GM23338 (cell line): ENCODE measurements around the gene ESR1. TPM values are rescaled to one million over a fixed set of nuclear protein-coding genes. Genes with fewer than 3 reads are reported as not detected.

ENCODE experiments used
- CREB1 ChIP-seq: fragments of 250-450 bp; sonication (Bioruptor Pico); IDR thresholded peaks from 2 replicates; pipeline ENCODE4 v1.5.0; 2020; ENCODE audit warnings: low read depth, mild to moderate bottlenecking, moderate library complexity
- EZH2 ChIP-seq: fragments of 200-600 bp; sonication (generic); IDR thresholded peaks from one replicate; pipeline ENCODE4 v1.8.0; 2017; ENCODE audit warnings: antibody characterized with exemption, mild to moderate bottlenecking, low read depth; ENCODE audit not compliant: unreplicated experiment
- EZH2phosphoT487 ChIP-seq: fragments of 200-600 bp; sonication (generic); IDR thresholded peaks from one replicate; pipeline ENCODE4 v1.8.1; 2018; ENCODE audit warnings: antibody characterized with exemption; ENCODE audit not compliant: unreplicated experiment
- JUNB ChIP-seq: IDR thresholded peaks from one replicate; pipeline ENCODE4 v1.6.1; 2016; ENCODE audit warnings: antibody characterized with exemption; ENCODE audit not compliant: unreplicated experiment
- ZNF114 ChIP-seq: fragments of 250-450 bp; sonication (Bioruptor Pico); IDR thresholded peaks from 2 replicates; pipeline ENCODE4 v1.5.0; 2020; ENCODE audit warnings: mild to moderate bottlenecking, moderate library complexity
- ZNF331 ChIP-seq: fragments of 250-450 bp; sonication (Bioruptor Pico); IDR thresholded peaks from 2 replicates; pipeline ENCODE4 v1.5.0; 2020; ENCODE audit warnings: low read depth, mild to moderate bottlenecking, moderate library complexity
- polyA plus RNA-seq: library from polyadenylated mRNA; unstranded; fragments of >200 nt; fragmentation: Nextera tagmentation; extraction: Ambion mirVana; gene quantifications from 2 replicates; pipeline ENCODE4 v1.2.1, GENCODE V29; 2016
- total RNA-seq: library from RNA; depleted of rRNA; stranded (reverse); fragments of >200 nt; shearing (Covaris generic); gene quantifications from 2 replicates; pipeline ENCODE4 v1.2.3, GENCODE V29; 2014
- TF ChIP-seq, protein P1 (sequence below): fragments of 250-450 bp; sonication (Bioruptor Pico); IDR thresholded peaks from 2 replicates; pipeline ENCODE4 v1.5.0; 2020; ENCODE audit warnings: mild to moderate bottlenecking, moderate library complexity
- TF ChIP-seq, protein P2 (sequence below): IDR thresholded peaks from one replicate; pipeline ENCODE4 v1.6.1; 2018; ENCODE audit warnings: antibody characterized with exemption; ENCODE audit not compliant: unreplicated experiment
- TF ChIP-seq, protein P3 (sequence below): IDR thresholded peaks from 2 replicates; pipeline ENCODE4 v1.6.1; 2016; ENCODE audit warnings: antibody characterized with exemption

The ESR1 gene
- total and polyA plus RNA-seq, 2 experiments from 2014 or later: 0.94 TPM; not detected in 1

DNA sequence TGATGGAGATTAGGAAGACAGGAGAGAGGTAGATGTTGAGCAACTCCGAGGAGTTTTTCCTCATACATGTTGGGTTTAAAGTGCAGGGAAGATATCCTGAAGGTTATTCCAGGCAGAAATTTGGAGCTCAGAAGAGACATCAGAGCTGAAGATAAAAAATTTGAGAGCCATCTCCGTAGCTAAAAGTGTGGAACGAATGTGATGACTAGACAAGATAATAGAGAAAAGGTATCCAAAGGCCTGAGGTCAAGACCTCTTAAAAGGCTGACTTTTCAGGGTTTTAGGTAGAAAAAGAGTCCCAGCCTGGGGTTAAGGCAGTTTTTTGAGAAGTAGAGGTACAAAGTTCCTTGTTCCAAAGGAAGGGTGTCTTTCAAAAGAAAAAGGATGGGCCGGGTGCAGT is 214.8 kb downstream of the ESR1 start (continued):
- TF ChIP-seq, protein P1, sequence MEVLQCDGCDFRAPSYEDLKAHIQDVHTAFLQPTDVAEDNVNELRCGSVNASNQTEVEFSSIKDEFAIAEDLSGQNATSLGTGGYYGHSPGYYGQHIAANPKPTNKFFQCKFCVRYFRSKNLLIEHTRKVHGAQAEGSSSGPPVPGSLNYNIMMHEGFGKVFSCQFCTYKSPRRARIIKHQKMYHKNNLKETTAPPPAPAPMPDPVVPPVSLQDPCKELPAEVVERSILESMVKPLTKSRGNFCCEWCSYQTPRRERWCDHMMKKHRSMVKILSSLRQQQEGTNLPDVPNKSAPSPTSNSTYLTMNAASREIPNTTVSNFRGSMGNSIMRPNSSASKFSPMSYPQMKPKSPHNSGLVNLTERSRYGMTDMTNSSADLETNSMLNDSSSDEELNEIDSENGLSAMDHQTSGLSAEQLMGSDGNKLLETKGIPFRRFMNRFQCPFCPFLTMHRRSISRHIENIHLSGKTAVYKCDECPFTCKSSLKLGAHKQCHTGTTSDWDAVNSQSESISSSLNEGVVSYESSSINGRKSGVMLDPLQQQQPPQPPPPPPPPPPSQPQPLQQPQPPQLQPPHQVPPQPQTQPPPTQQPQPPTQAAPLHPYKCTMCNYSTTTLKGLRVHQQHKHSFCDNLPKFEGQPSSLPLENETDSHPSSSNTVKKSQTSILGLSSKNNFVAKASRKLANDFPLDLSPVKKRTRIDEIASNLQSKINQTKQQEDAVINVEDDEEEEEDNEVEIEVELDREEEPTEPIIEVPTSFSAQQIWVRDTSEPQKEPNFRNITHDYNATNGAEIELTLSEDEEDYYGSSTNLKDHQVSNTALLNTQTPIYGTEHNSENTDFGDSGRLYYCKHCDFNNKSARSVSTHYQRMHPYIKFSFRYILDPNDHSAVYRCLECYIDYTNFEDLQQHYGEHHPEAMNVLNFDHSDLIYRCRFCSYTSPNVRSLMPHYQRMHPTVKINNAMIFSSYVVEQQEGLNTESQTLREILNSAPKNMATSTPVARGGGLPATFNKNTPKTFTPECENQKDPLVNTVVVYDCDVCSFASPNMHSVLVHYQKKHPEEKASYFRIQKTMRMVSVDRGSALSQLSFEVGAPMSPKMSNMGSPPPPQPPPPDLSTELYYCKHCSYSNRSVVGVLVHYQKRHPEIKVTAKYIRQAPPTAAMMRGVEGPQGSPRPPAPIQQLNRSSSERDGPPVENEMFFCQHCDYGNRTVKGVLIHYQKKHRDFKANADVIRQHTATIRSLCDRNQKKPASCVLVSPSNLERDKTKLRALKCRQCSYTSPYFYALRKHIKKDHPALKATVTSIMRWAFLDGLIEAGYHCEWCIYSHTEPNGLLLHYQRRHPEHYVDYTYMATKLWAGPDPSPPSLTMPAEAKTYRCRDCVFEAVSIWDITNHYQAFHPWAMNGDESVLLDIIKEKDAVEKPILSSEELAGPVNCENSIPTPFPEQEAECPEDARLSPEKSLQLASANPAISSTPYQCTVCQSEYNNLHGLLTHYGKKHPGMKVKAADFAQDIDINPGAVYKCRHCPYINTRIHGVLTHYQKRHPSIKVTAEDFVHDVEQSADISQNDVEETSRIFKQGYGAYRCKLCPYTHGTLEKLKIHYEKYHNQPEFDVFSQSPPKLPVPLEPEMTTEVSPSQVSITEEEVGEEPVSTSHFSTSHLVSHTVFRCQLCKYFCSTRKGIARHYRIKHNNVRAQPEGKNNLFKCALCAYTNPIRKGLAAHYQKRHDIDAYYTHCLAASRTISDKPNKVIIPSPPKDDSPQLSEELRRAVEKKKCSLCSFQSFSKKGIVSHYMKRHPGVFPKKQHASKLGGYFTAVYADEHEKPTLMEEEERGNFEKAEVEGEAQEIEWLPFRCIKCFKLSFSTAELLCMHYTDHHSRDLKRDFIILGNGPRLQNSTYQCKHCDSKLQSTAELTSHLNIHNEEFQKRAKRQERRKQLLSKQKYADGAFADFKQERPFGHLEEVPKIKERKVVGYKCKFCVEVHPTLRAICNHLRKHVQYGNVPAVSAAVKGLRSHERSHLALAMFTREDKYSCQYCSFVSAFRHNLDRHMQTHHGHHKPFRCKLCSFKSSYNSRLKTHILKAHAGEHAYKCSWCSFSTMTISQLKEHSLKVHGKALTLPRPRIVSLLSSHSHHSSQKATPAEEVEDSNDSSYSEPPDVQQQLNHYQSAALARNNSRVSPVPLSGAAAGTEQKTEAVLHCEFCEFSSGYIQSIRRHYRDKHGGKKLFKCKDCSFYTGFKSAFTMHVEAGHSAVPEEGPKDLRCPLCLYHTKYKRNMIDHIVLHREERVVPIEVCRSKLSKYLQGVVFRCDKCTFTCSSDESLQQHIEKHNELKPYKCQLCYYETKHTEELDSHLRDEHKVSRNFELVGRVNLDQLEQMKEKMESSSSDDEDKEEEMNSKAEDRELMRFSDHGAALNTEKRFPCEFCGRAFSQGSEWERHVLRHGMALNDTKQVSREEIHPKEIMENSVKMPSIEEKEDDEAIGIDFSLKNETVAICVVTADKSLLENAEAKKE (CRISPR knock-in tag): no peak
- no peak for TF ChIP-seq ZNF331
- no peak for TF ChIP-seq EZH2
- TF ChIP-seq, protein P2, sequence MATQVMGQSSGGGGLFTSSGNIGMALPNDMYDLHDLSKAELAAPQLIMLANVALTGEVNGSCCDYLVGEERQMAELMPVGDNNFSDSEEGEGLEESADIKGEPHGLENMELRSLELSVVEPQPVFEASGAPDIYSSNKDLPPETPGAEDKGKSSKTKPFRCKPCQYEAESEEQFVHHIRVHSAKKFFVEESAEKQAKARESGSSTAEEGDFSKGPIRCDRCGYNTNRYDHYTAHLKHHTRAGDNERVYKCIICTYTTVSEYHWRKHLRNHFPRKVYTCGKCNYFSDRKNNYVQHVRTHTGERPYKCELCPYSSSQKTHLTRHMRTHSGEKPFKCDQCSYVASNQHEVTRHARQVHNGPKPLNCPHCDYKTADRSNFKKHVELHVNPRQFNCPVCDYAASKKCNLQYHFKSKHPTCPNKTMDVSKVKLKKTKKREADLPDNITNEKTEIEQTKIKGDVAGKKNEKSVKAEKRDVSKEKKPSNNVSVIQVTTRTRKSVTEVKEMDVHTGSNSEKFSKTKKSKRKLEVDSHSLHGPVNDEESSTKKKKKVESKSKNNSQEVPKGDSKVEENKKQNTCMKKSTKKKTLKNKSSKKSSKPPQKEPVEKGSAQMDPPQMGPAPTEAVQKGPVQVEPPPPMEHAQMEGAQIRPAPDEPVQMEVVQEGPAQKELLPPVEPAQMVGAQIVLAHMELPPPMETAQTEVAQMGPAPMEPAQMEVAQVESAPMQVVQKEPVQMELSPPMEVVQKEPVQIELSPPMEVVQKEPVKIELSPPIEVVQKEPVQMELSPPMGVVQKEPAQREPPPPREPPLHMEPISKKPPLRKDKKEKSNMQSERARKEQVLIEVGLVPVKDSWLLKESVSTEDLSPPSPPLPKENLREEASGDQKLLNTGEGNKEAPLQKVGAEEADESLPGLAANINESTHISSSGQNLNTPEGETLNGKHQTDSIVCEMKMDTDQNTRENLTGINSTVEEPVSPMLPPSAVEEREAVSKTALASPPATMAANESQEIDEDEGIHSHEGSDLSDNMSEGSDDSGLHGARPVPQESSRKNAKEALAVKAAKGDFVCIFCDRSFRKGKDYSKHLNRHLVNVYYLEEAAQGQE: no peak
- no peak for TF ChIP-seq ZNF114 (CRISPR knock-in tag)
- no peak for TF ChIP-seq JUNB
- TF ChIP-seq, protein P3, sequence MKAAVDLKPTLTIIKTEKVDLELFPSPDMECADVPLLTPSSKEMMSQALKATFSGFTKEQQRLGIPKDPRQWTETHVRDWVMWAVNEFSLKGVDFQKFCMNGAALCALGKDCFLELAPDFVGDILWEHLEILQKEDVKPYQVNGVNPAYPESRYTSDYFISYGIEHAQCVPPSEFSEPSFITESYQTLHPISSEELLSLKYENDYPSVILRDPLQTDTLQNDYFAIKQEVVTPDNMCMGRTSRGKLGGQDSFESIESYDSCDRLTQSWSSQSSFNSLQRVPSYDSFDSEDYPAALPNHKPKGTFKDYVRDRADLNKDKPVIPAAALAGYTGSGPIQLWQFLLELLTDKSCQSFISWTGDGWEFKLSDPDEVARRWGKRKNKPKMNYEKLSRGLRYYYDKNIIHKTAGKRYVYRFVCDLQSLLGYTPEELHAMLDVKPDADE: no peak
- no peak for TF ChIP-seq CREB1
- no peak for TF ChIP-seq EZH2phosphoT487
